A549 treated with RU486 at 1 μM for 4 hours (cell line): ENCODE results near the gene YBX1. TPM values are rescaled to one million over a fixed set of nuclear protein-coding genes. Genes with fewer than 3 reads are reported as not detected.

Experiments
- total RNA-seq: library from RNA; stranded (reverse); fragments of 200-300 nt; extraction: Qiagen RNA extraction; gene quantifications from 5 replicates; pipeline ENCODE4 v1.2.3, GENCODE V29; 2022; ENCODE audit warnings: low read depth

Gene YBX1
- 738 to 825 TPM (median 781 TPM) in 5 replicates for total RNA-seq

GRCh38 chr1:42681741-42682483 lies at the start of gene YBX1:
TSS of gene YBX1 (plus strand) at chr1:42682418. CDS start at chr1:42682566, 148 bp downstream.

GRCh38 chr1:42657981-42658876 lies 24.0 kb upstream of the YBX1 start, which contains the start of gene PPIH:
TSS of gene PPIH (plus strand) at chr1:42658423. CDS start at chr1:42658447, 24 bp downstream.

GRCh38 chr1:42739753-42740700 lies 57.8 kb downstream of the YBX1 start, which contains the start of gene CLDN19:
TSS of gene CLDN19 (minus strand) at chr1:42740236. CDS start at chr1:42740063, 173 bp downstream.

Other genes starting within 250 kb of the YBX1 start
- 0.16 to 0.77 TPM (median 0.25 TPM) in 5 replicates for gene ZMYND12, start 226.4 kb upstream of the YBX1 start, total RNA-seq
- gene PPCS, start 225.9 kb upstream of the YBX1 start, total RNA-seq = 31.3 to 39.6 TPM (median 38.7 TPM) in 5 replicates
- gene CCDC30, start 219.1 kb upstream of the YBX1 start, total RNA-seq = 0.43 to 1.4 TPM (median 0.61 TPM) in 5 replicates
- 58.8 to 75.0 TPM (median 71.3 TPM) in 5 replicates for gene PPIH, start 24.0 kb upstream of the YBX1 start, total RNA-seq
- gene CLDN19, start 57.8 kb downstream of the YBX1 start, total RNA-seq = not detected in 5 replicates
- 27.7 to 34.8 TPM (median 31.5 TPM) in 5 replicates for gene P3H1, start 84.6 kb downstream of the YBX1 start, total RNA-seq
- gene C1orf50, start 84.8 kb downstream of the YBX1 start, total RNA-seq = 2.1 to 4.4 TPM (median 3.2 TPM) in 5 replicates
- 0.08 to 0.18 TPM (median 0.12 TPM) in 4 of 5 replicates, not detected in the other for gene TMEM269, start 102.6 kb downstream of the YBX1 start, total RNA-seq
- gene ERMAP, start 134.7 kb downstream of the YBX1 start, total RNA-seq = 3.3 to 3.6 TPM (median 3.4 TPM) in 5 replicates
- 13.3 to 15.3 TPM (median 13.9 TPM) in 5 replicates for gene SVBP, start 135.0 kb downstream of the YBX1 start, total RNA-seq
- gene ZNF691, start 164.2 kb downstream of the YBX1 start, total RNA-seq = 5.8 to 7.2 TPM (median 6.3 TPM) in 5 replicates